ENCODE data around the gene GMNC.
"Not testable (repeated sequence)": the region's sequence is repeated elsewhere in the genome, so short reads cannot be mapped to it uniquely, and the experiment has no call there.

GMNC gene

GRCh38 chr3:190862209-190863118 lies at the start of gene GMNC:
GMNC (minus strand) TSS chr3:190862694; CDS start chr3:190862615, 79 bp downstream.
- H3K36me3 Mint-ChIP-seq (ENCODE audit: low read depth): no peaks in the 10 kb centered on the region
- peak within 1 kb of the TSS; percentile 70 for H3K27ac Mint-ChIP-seq
- peak within 1 kb of the TSS; percentile 78 for H3K4me3 Mint-ChIP-seq
- peaks cover 45% of the 10 kb centered on the region for H3K27me3 Mint-ChIP-seq
- intact Hi-C loops (cut with micrococcal nuclease): no loop called here
- H3K4me1 Mint-ChIP-seq (ENCODE audit: low read depth): peaks cover 9% of the 10 kb centered on the region
- H3K9me3 Mint-ChIP-seq: no peaks in the 10 kb centered on the region

GRCh38 chr3:190911382-190911781 lies 48.9 kb upstream of the GMNC start:
- no peak overlapping the region for H3K4me3 Mint-ChIP-seq
- H3K36me3 Mint-ChIP-seq (ENCODE audit: low read depth): no peaks in the 10 kb centered on the region
- no peaks in the 10 kb centered on the region for H3K4me1 Mint-ChIP-seq (ENCODE audit: low read depth)

GRCh38 chr3:190909908-190910307 lies 47.4 kb upstream of the GMNC start:
- Mint-ChIP-seq H3K36me3 (ENCODE audit: low read depth) (no peaks in the 10 kb centered on the region), H3K4me1 (ENCODE audit: low read depth) (no peaks in the 10 kb centered on the region), H3K27me3 (no peaks in the 10 kb centered on the region), H3K9me3 (peaks cover 6% of the 10 kb centered on the region), H3K27ac (no peak overlapping the region), H3K4me3 (no peak overlapping the region)
- intact Hi-C loops (cut with micrococcal nuclease): no loop called here

More at GRCh38 chr3:190911382-190911781, 48.9 kb upstream of the GMNC start:
- Mint-ChIP-seq H3K27me3 (no peaks in the 10 kb centered on the region), H3K9me3 (no peaks in the 10 kb centered on the region), H3K27ac (no peak overlapping the region)
- intact Hi-C loops (cut with micrococcal nuclease): no loop called here

- Mint-ChIP-seq H3K9me3 (peaks cover 30% of the 10 kb centered on the region), H3K27ac (no peak overlapping the region), H3K4me1 (ENCODE audit: low read depth) (no peaks in the 10 kb centered on the region), H3K4me3 (no peak overlapping the region), H3K36me3 (ENCODE audit: low read depth) (no peaks in the 10 kb centered on the region), H3K27me3 (no peaks in the 10 kb centered on the region)
- intact Hi-C loops (cut with micrococcal nuclease): no loop called here
Observed at GRCh38 chr3:190903156-190903555, 40.7 kb upstream of the GMNC start.

- no peak overlapping the region for H3K27ac Mint-ChIP-seq
- H3K9me3 Mint-ChIP-seq: peaks cover 32% of the 10 kb centered on the region
- no peaks in the 10 kb centered on the region for H3K27me3 Mint-ChIP-seq
- no peaks in the 10 kb centered on the region for H3K36me3 Mint-ChIP-seq (ENCODE audit: low read depth)
- H3K4me3 Mint-ChIP-seq: no peak overlapping the region
- H3K4me1 Mint-ChIP-seq (ENCODE audit: low read depth): no peaks in the 10 kb centered on the region
- intact Hi-C loops (cut with micrococcal nuclease): no loop called here
Observed at GRCh38 chr3:190902292-190902691, 39.8 kb upstream of the GMNC start.

- peaks cover 27% of the 10 kb centered on the region for H3K9me3 Mint-ChIP-seq
- H3K4me1 Mint-ChIP-seq (ENCODE audit: low read depth): no peaks in the 10 kb centered on the region
- H3K4me3 Mint-ChIP-seq: no peak overlapping the region
- intact Hi-C loops (cut with micrococcal nuclease): no loop called here
- H3K27ac Mint-ChIP-seq: no peak overlapping the region
- H3K36me3 Mint-ChIP-seq (ENCODE audit: low read depth): no peaks in the 10 kb centered on the region
- no peaks in the 10 kb centered on the region for H3K27me3 Mint-ChIP-seq
Observed at GRCh38 chr3:190892395-190892902, 30.0 kb upstream of the GMNC start.

GRCh38 chr3:190886945-190887344 lies 24.5 kb upstream of the GMNC start:
- H3K4me1 Mint-ChIP-seq (ENCODE audit: low read depth): no peaks in the 10 kb centered on the region
- intact Hi-C loops (cut with micrococcal nuclease): loop anchor here (10.0 kb wide), 1 partner anchor 1558 kb away; no protein-coding TSS in a partner anchor
- H3K27me3 Mint-ChIP-seq: no peaks in the 10 kb centered on the region
- no peaks in the 10 kb centered on the region for H3K36me3 Mint-ChIP-seq (ENCODE audit: low read depth)
- no peak overlapping the region for H3K27ac Mint-ChIP-seq
- no peaks in the 10 kb centered on the region for H3K9me3 Mint-ChIP-seq
- no peak overlapping the region for H3K4me3 Mint-ChIP-seq

- intact Hi-C loops (cut with micrococcal nuclease): loop anchor here (10.0 kb wide), 1 partner anchor 1561 kb away; no protein-coding TSS in a partner anchor
- no peaks in the 10 kb centered on the region for H3K9me3 Mint-ChIP-seq
- no peak overlapping the region for H3K4me3 Mint-ChIP-seq
- H3K4me1 Mint-ChIP-seq (ENCODE audit: low read depth): no peaks in the 10 kb centered on the region
- no peak overlapping the region for H3K27ac Mint-ChIP-seq
- no peaks in the 10 kb centered on the region for H3K27me3 Mint-ChIP-seq
- H3K36me3 Mint-ChIP-seq (ENCODE audit: low read depth): no peaks in the 10 kb centered on the region
Observed at GRCh38 chr3:190883973-190884832, 21.7 kb upstream of the GMNC start.

GRCh38 chr3:190883141-190883540 lies 20.6 kb upstream of the GMNC start:
- Mint-ChIP-seq H3K27me3 (no peaks in the 10 kb centered on the region), H3K27ac (no peak overlapping the region), H3K36me3 (ENCODE audit: low read depth) (no peaks in the 10 kb centered on the region), H3K4me3 (no peak overlapping the region), H3K9me3 (no peaks in the 10 kb centered on the region), H3K4me1 (ENCODE audit: low read depth) (no peaks in the 10 kb centered on the region)
- intact Hi-C loops (cut with micrococcal nuclease): loop anchor here (10.0 kb wide), 1 partner anchor 1562 kb away; no protein-coding TSS in a partner anchor

- Mint-ChIP-seq H3K9me3 (no peaks in the 10 kb centered on the region), H3K27ac (no peak overlapping the region), H3K4me1 (ENCODE audit: low read depth) (no peaks in the 10 kb centered on the region), H3K36me3 (ENCODE audit: low read depth) (no peaks in the 10 kb centered on the region), H3K4me3 (no peak overlapping the region), H3K27me3 (no peaks in the 10 kb centered on the region)
- intact Hi-C loops (cut with micrococcal nuclease): no loop called here
Observed at GRCh38 chr3:190877925-190878324, 15.4 kb upstream of the GMNC start.

- H3K4me1 Mint-ChIP-seq (ENCODE audit: low read depth); H3K36me3 Mint-ChIP-seq (ENCODE audit: low read depth); H3K27me3 Mint-ChIP-seq; H3K9me3 Mint-ChIP-seq; H3K4me3 Mint-ChIP-seq; intact Hi-C loops (cut with micrococcal nuclease); H3K27ac Mint-ChIP-seq: not testable (repeated sequence)
Observed at GRCh38 chr3:190876433-190876832, 13.9 kb upstream of the GMNC start.

GRCh38 chr3:190875061-190875460 lies 12.6 kb upstream of the GMNC start:
- H3K9me3 Mint-ChIP-seq; H3K27me3 Mint-ChIP-seq; intact Hi-C loops (cut with micrococcal nuclease); H3K4me3 Mint-ChIP-seq; H3K36me3 Mint-ChIP-seq (ENCODE audit: low read depth); H3K27ac Mint-ChIP-seq; H3K4me1 Mint-ChIP-seq (ENCODE audit: low read depth): not testable (repeated sequence)

GRCh38 chr3:190870127-190870526 lies 7.6 kb upstream of the GMNC start:
- intact Hi-C loops (cut with micrococcal nuclease): no loop called here
- Mint-ChIP-seq H3K27ac (no peak overlapping the region), H3K27me3 (peaks cover under 1% of the 10 kb centered on the region), H3K9me3 (no peaks in the 10 kb centered on the region), H3K4me1 (ENCODE audit: low read depth) (no peaks in the 10 kb centered on the region), H3K4me3 (no peak overlapping the region), H3K36me3 (ENCODE audit: low read depth) (no peaks in the 10 kb centered on the region)

- no peak overlapping the region for H3K4me3 Mint-ChIP-seq
- no peak overlapping the region for H3K27ac Mint-ChIP-seq
- H3K4me1 Mint-ChIP-seq (ENCODE audit: low read depth): peaks cover 7% of the 10 kb centered on the region
- peaks cover 25% of the 10 kb centered on the region for H3K27me3 Mint-ChIP-seq
- intact Hi-C loops (cut with micrococcal nuclease): no loop called here
- H3K36me3 Mint-ChIP-seq (ENCODE audit: low read depth): no peaks in the 10 kb centered on the region
- H3K9me3 Mint-ChIP-seq: no peaks in the 10 kb centered on the region
Observed at GRCh38 chr3:190867071-190867470, 4.6 kb upstream of the GMNC start.
